ENCODE data around the gene STARD8.

- TF ChIP-seq CTCF (conservative IDR thresholded peaks at IDR 0.05; ENCODE audit: low read length) = no peak
- no peak for TF ChIP-seq EZH2phosphoT487 (IDR thresholded peaks at IDR 0.05; ENCODE audit: borderline replicate concordance, low read depth, low read length)
Observed at GRCh38 chrX:68714856-68715255, 67.4 kb downstream of the STARD8 start.

Data from OCI-LY7 (cell line).